Measurements from ENCODE around the gene SFTPA2.

GRCh38 chr10:79547973-79548372, 12.2 kb downstream of the SFTPA2 start:
- TF ChIP-seq L3MBTL2 (conservative IDR thresholded peaks at IDR 0.05) (no peak), HDGF (IDR thresholded peaks at IDR 0.05; ENCODE audit: borderline replicate concordance) (no peak), ARNT (IDR thresholded peaks at IDR 0.05) (no peak), ELF4 (IDR thresholded peaks at IDR 0.05) (no peak)
- TF ChIP-seq, protein P1, sequence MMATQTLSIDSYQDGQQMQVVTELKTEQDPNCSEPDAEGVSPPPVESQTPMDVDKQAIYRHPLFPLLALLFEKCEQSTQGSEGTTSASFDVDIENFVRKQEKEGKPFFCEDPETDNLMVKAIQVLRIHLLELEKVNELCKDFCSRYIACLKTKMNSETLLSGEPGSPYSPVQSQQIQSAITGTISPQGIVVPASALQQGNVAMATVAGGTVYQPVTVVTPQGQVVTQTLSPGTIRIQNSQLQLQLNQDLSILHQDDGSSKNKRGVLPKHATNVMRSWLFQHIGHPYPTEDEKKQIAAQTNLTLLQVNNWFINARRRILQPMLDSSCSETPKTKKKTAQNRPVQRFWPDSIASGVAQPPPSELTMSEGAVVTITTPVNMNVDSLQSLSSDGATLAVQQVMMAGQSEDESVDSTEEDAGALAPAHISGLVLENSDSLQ (IDR thresholded peaks at IDR 0.05): no peak
